ENCODE results near the gene AGO1. TPM values are rescaled to one million over a fixed set of nuclear protein-coding genes. Genes with fewer than 3 reads are reported as not detected.
A peak's percentile ranks its signal among the peaks of the same experiment; 100 is the strongest.

AGO1 gene
- polyA plus RNA-seq, 1 donor from 2014 or later = 13.0 TPM

- H3K36me3 ChIP-seq (ENCODE audit: insufficient read depth, low read length) = no peaks in the 10 kb centered on the region
- H3K4me2 ChIP-seq (ENCODE audit: low read length) = peak overlapping the region; percentile 89
- no peaks in the 10 kb centered on the region for H4K20me1 ChIP-seq (ENCODE audit: insufficient read depth)
- H3K4me3 ChIP-seq (ENCODE audit: low read length) = peak overlapping the region; percentile 72
- no peak overlapping the region for H2AFZ ChIP-seq (ENCODE audit: low read depth, low read length)
- peak overlapping the region; percentile 78 for H3K9ac ChIP-seq (ENCODE audit: low read length)
- H3K27me3 ChIP-seq (ENCODE audit: insufficient read depth, low read depth, low read length) = no peaks in the 10 kb centered on the region
- peaks cover 50% of the 10 kb centered on the region for H3K79me2 ChIP-seq (replicated peaks; ENCODE audit: insufficient read depth, low read length)
- H3K9me3 ChIP-seq (ENCODE audit: low read length) = no peaks in the 10 kb centered on the region
- no peaks in the 10 kb centered on the region for H3K9me2 ChIP-seq (ENCODE audit: insufficient read depth, low read length)
- H3K27ac ChIP-seq (ENCODE audit: low read length) = no peak overlapping the region
- TF ChIP-seq REST (IDR thresholded peaks at IDR 0.05; ENCODE audit: borderline replicate concordance) (no peak), RAD21 (conservative IDR thresholded peaks at IDR 0.05) (no peak), EP300 (conservative IDR thresholded peaks at IDR 0.05; ENCODE audit: poor library complexity, severe bottlenecking) (no peak), CTCF (IDR thresholded peaks at IDR 0.05; ENCODE audit: poor library complexity, severe bottlenecking) (no peak), SMC3 (conservative IDR thresholded peaks at IDR 0.05; ENCODE audit: poor library complexity) (no peak), MXI1 (conservative IDR thresholded peaks at IDR 0.05; ENCODE audit: poor library complexity, severe bottlenecking) (no peak), TAF1 (IDR thresholded peaks at IDR 0.05; ENCODE audit: low read depth) (no peak)
- no peaks in the 10 kb centered on the region for H3F3A ChIP-seq (ENCODE audit: insufficient read depth, low read length, poor library complexity, severe bottlenecking)
Measured at GRCh38 chr1:35932158-35932636, 49.2 kb downstream of the AGO1 start.

GRCh38 chr1:35932941-35933340, 49.9 kb downstream of the AGO1 start:
- Histone ChIP-seq H3K4me3 (ENCODE audit: low read length) (peak overlapping the region; percentile 72), H3K4me2 (ENCODE audit: low read length) (peak overlapping the region; percentile 89), H3K9me2 (ENCODE audit: insufficient read depth, low read length) (no peaks in the 10 kb centered on the region), H3K27ac (ENCODE audit: low read length) (no peak overlapping the region), H3K27me3 (ENCODE audit: insufficient read depth, low read depth, low read length) (no peaks in the 10 kb centered on the region), H3K79me2 (replicated peaks; ENCODE audit: insufficient read depth, low read length) (peaks cover 57% of the 10 kb centered on the region), H4K20me1 (ENCODE audit: insufficient read depth) (no peaks in the 10 kb centered on the region), H3K9me3 (ENCODE audit: low read length) (no peaks in the 10 kb centered on the region), H3K36me3 (ENCODE audit: insufficient read depth, low read length) (no peaks in the 10 kb centered on the region), H3K9ac (ENCODE audit: low read length) (no peak overlapping the region), H2AFZ (ENCODE audit: low read depth, low read length) (no peak overlapping the region), H3F3A (ENCODE audit: insufficient read depth, low read length, poor library complexity, severe bottlenecking) (no peaks in the 10 kb centered on the region)
- TF ChIP-seq SMC3 (conservative IDR thresholded peaks at IDR 0.05; ENCODE audit: poor library complexity) (no peak), CTCF (IDR thresholded peaks at IDR 0.05; ENCODE audit: poor library complexity, severe bottlenecking) (no peak), REST (IDR thresholded peaks at IDR 0.05; ENCODE audit: borderline replicate concordance) (no peak), TAF1 (IDR thresholded peaks at IDR 0.05; ENCODE audit: low read depth) (no peak), MXI1 (conservative IDR thresholded peaks at IDR 0.05; ENCODE audit: poor library complexity, severe bottlenecking) (no peak), EZH2 (IDR thresholded peaks at IDR 0.05; ENCODE audit: borderline replicate concordance, insufficient read depth, low read length, poor library complexity, severe bottlenecking) (no peak), POLR2AphosphoS5 (IDR thresholded peaks at IDR 0.05) (no peak)

Data from neural cell (in vitro differentiated cells).